Upper lobe of left lung (tissue), 4 donors: ENCODE data around the gene CFAP52.

Experiments used
- CTCF ChIP-seq, 6 experiments: fragments of 450-650 bp in 4 of 6; fragments of 200-600 bp in 2 of 6; sonication (generic) in 2 of 6; IDR thresholded peaks; one replicate each; pipeline ENCODE4 v1.5.1; 2016 to 2019; ENCODE audit warnings: antibody characterized with exemption in 6 of 6
- EP300 ChIP-seq, 4 donors: sonication (generic); formaldehyde crosslinking; IDR thresholded peaks; one replicate each; pipeline ENCODE4 v1.5.1; 2017; ENCODE audit warnings: antibody characterized with exemption in 4 of 4, control low read depth in 2 of 4
- POLR2AphosphoS5 ChIP-seq, 2 donors: sonication (generic); formaldehyde crosslinking; IDR thresholded peaks; one replicate each; pipeline ENCODE4 v1.5.1; 2017; ENCODE audit warnings: antibody characterized with exemption in 2 of 2

- TF ChIP-seq CTCF (IDR thresholded peaks at IDR 0.05) = no peak
- TF ChIP-seq EP300 (IDR thresholded peaks at IDR 0.05) = no peak
- no peak for TF ChIP-seq POLR2AphosphoS5 (IDR thresholded peaks at IDR 0.05)
Observed at GRCh38 chr17:9587969-9588656, 11.7 kb downstream of the CFAP52 start.
